ENCODE measurements around the gene ZXDC. TPM values are rescaled to one million over a fixed set of nuclear protein-coding genes. Genes with fewer than 3 reads are reported as not detected.

ZXDC gene
- total and polyA plus RNA-seq, 7 experiments from 2014 or later = 10.3 to 71.9 (median 61.0) TPM

DNA sequence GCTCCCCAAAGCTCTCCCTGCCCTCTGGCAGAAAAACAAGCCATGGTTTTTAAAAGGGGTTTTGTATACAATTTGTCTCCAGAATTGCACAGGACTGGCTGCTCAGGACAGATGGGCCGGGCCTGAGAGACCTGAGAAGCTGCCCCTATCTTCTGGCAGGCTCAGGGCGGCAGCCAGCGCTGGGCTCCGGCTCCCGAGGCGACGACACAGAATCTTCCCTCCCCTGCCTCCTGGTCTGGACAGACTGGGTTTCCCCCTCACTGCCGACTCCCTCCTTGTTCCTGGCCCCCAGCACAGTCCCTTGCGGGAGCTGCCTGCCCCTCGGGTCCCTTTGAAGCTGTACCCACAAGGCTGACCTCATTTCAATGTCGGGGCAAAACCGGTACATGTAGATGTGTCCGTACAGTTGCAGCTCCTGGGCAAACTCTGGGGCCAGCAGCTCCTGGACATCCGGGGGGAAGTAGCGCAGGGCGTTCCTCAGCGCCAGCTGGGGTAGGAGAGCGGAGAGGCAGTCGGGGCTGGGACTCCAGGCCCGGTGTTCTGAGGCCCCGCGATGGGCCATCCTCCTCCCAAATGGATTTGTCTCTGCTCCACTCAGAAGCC lies 34.7 kb upstream of the ZXDC start:
- intact Hi-C loops (cut with micrococcal nuclease) = no loop called here
- no peaks in the 10 kb centered on the region for H3K4me1 ChIP-seq (ENCODE audit: control insufficient read depth in 2 of 2, insufficient read depth in 2 of 2, low read length in 2 of 2)
- peaks cover 0 to 4% (median 0%) of the 10 kb centered on the region in 5 donors for H3K27me3 Mint-ChIP-seq
- no peaks in the 10 kb centered on the region for H3K9me3 Mint-ChIP-seq
- CTCF ChIA-PET = interaction anchor here (2.1 kb wide), 1 partner anchor 13 kb away, joined by 10 read pairs; the partner anchor contains the start of gene CHST13
- no peak overlapping the region for H3K4me3 ChIP-seq (ENCODE audit: low read length)
- H3K4me3 Mint-ChIP-seq = no peak overlapping the region
- H3K27me3 ChIP-seq (ENCODE audit: control insufficient read depth in 2 of 2, insufficient read depth in 2 of 2, low read length in 2 of 2) = no peaks in the 10 kb centered on the region
- no peaks in the 10 kb centered on the region for H3K4me1 Mint-ChIP-seq
- H3K36me3 Mint-ChIP-seq = no peaks in the 10 kb centered on the region
- H3K27ac Mint-ChIP-seq = no peak overlapping the region
- ATAC-seq (peak; percentile 14), DNase-seq (no peak)
- no peak overlapping the region for H3K27ac ChIP-seq (ENCODE audit: low read depth, low read length)
- no peaks in the 10 kb centered on the region for H3K36me3 ChIP-seq (ENCODE audit: control insufficient read depth in 2 of 3, insufficient read depth in 3 of 3, low read length in 3 of 3)
- no peaks in the 10 kb centered on the region for H3K9me3 ChIP-seq (ENCODE audit: control insufficient read depth in 2 of 3, low read length in 3 of 3)
- POLR2A ChIA-PET = no interaction called here

- ChIA-PET CTCF (interaction anchor here (2.1 kb wide), 1 partner anchor 14 kb away, joined by 10 read pairs; the partner anchor contains the start of gene CHST13), POLR2A (no interaction called here)
- H3K4me3 ChIP-seq (ENCODE audit: low read length) = no peak overlapping the region
- no peak for ATAC-seq
- H3K27me3 Mint-ChIP-seq = peaks cover 0 to 4% (median 0%) of the 10 kb centered on the region in 5 donors
- H3K4me1 ChIP-seq (ENCODE audit: control insufficient read depth in 2 of 2, insufficient read depth in 2 of 2, low read length in 2 of 2) = no peaks in the 10 kb centered on the region
- H3K36me3 Mint-ChIP-seq = no peaks in the 10 kb centered on the region
- no peak overlapping the region for H3K27ac ChIP-seq (ENCODE audit: low read depth, low read length)
- H3K27ac Mint-ChIP-seq = no peak overlapping the region
- no peak for DNase-seq
- H3K4me3 Mint-ChIP-seq = no peak overlapping the region
- H3K36me3 ChIP-seq (ENCODE audit: control insufficient read depth in 2 of 3, insufficient read depth in 3 of 3, low read length in 3 of 3) = no peaks in the 10 kb centered on the region
- no peaks in the 10 kb centered on the region for H3K27me3 ChIP-seq (ENCODE audit: control insufficient read depth in 2 of 2, insufficient read depth in 2 of 2, low read length in 2 of 2)
- intact Hi-C loops (cut with micrococcal nuclease) = no loop called here
- no peaks in the 10 kb centered on the region for H3K4me1 Mint-ChIP-seq
- H3K9me3 Mint-ChIP-seq = no peaks in the 10 kb centered on the region
- H3K9me3 ChIP-seq (ENCODE audit: control insufficient read depth in 2 of 3, low read length in 3 of 3) = no peaks in the 10 kb centered on the region
Measured at GRCh38 chr3:126509597-126510307, 34.1 kb upstream of the ZXDC start.

- no peak for DNase-seq
- no peaks in the 10 kb centered on the region for H3K9me3 Mint-ChIP-seq
- no peak for ATAC-seq
- H3K27me3 Mint-ChIP-seq = peaks cover 0 to 4% (median 0%) of the 10 kb centered on the region in 5 donors
- H3K36me3 Mint-ChIP-seq = no peaks in the 10 kb centered on the region
- Histone ChIP-seq H3K27me3 (ENCODE audit: control insufficient read depth in 2 of 2, insufficient read depth in 2 of 2, low read length in 2 of 2) (no peaks in the 10 kb centered on the region), H3K4me1 (ENCODE audit: control insufficient read depth in 2 of 2, insufficient read depth in 2 of 2, low read length in 2 of 2) (no peaks in the 10 kb centered on the region), H3K27ac (ENCODE audit: low read depth, low read length) (no peak overlapping the region), H3K36me3 (ENCODE audit: control insufficient read depth in 2 of 3, insufficient read depth in 3 of 3, low read length in 3 of 3) (no peaks in the 10 kb centered on the region), H3K9me3 (ENCODE audit: control insufficient read depth in 2 of 3, low read length in 3 of 3) (no peaks in the 10 kb centered on the region), H3K4me3 (ENCODE audit: low read length) (no peak overlapping the region)
- POLR2A ChIA-PET = no interaction called here
- no peaks in the 10 kb centered on the region for H3K4me1 Mint-ChIP-seq
- CTCF ChIA-PET = no interaction called here
- intact Hi-C loops (cut with micrococcal nuclease) = no loop called here
- H3K4me3 Mint-ChIP-seq = no peak overlapping the region
- H3K27ac Mint-ChIP-seq = no peak overlapping the region
Measured at GRCh38 chr3:126508564-126508964, 32.9 kb upstream of the ZXDC start.

- peak in 1 of 9 donors; percentile 2 for DNase-seq
- H3K9me3 ChIP-seq (ENCODE audit: control insufficient read depth in 2 of 3, low read length in 3 of 3) = no peaks in the 10 kb centered on the region
- no peaks in the 10 kb centered on the region for H3K4me1 Mint-ChIP-seq
- no peaks in the 10 kb centered on the region for H3K36me3 Mint-ChIP-seq
- H3K4me3 Mint-ChIP-seq = no peak overlapping the region
- ATAC-seq = no peak
- peaks cover 0 to 4% (median 0%) of the 10 kb centered on the region in 5 donors for H3K27me3 Mint-ChIP-seq
- ChIA-PET CTCF (no interaction called here), POLR2A (no interaction called here)
- no peaks in the 10 kb centered on the region for H3K9me3 Mint-ChIP-seq
- no peak overlapping the region for H3K27ac Mint-ChIP-seq
- no peaks in the 10 kb centered on the region for H3K27me3 ChIP-seq (ENCODE audit: control insufficient read depth in 2 of 2, insufficient read depth in 2 of 2, low read length in 2 of 2)
- no peak overlapping the region for H3K27ac ChIP-seq (ENCODE audit: low read depth, low read length)
- H3K4me3 ChIP-seq (ENCODE audit: low read length) = no peak overlapping the region
- no peaks in the 10 kb centered on the region for H3K36me3 ChIP-seq (ENCODE audit: control insufficient read depth in 2 of 3, insufficient read depth in 3 of 3, low read length in 3 of 3)
- no peaks in the 10 kb centered on the region for H3K4me1 ChIP-seq (ENCODE audit: control insufficient read depth in 2 of 2, insufficient read depth in 2 of 2, low read length in 2 of 2)
- intact Hi-C loops (cut with micrococcal nuclease) = no loop called here
Measured at GRCh38 chr3:126507886-126508285, 32.2 kb upstream of the ZXDC start.

DNA sequence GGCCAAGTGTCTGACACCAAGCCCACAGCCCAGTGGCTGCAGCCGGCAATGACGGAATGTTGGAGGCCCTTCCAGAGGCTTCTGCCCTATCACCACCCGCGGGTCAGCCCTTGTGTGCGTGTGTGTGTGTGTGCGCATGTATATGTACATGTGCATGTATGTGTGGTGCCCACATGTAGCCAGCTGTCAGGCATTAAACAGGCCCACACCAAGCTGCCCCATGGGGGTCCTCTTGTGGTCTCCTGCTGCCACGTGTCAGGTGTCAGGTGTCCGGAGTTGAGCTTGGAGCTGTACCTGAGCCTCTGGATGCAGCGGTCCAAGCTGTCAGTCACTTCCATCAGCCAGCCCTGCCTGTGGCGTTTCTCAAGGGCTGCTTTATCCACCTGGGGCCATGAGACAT lies 28.0 kb upstream of the ZXDC start:
- intact Hi-C loops (cut with micrococcal nuclease) = no loop called here
- no peak overlapping the region for H3K4me3 ChIP-seq (ENCODE audit: low read length)
- no peaks in the 10 kb centered on the region for H3K36me3 Mint-ChIP-seq
- ATAC-seq (no peak), DNase-seq (no peak)
- H3K9me3 Mint-ChIP-seq = no peaks in the 10 kb centered on the region
- no peak overlapping the region for H3K27ac Mint-ChIP-seq
- CTCF ChIA-PET = no interaction called here
- no peaks in the 10 kb centered on the region for H3K27me3 ChIP-seq (ENCODE audit: control insufficient read depth in 2 of 2, insufficient read depth in 2 of 2, low read length in 2 of 2)
- no peaks in the 10 kb centered on the region for H3K9me3 ChIP-seq (ENCODE audit: control insufficient read depth in 2 of 3, low read length in 3 of 3)
- H3K4me1 Mint-ChIP-seq = peaks cover 0 to 2% (median 0%) of the 10 kb centered on the region in 7 donors
- H3K27me3 Mint-ChIP-seq = peaks cover 0 to 4% (median 0%) of the 10 kb centered on the region in 5 donors
- H3K4me1 ChIP-seq (ENCODE audit: control insufficient read depth in 2 of 2, insufficient read depth in 2 of 2, low read length in 2 of 2) = no peaks in the 10 kb centered on the region
- H3K4me3 Mint-ChIP-seq = no peak overlapping the region
- no peak overlapping the region for H3K27ac ChIP-seq (ENCODE audit: low read depth, low read length)
- POLR2A ChIA-PET = no interaction called here
- H3K36me3 ChIP-seq (ENCODE audit: control insufficient read depth in 2 of 3, insufficient read depth in 3 of 3, low read length in 3 of 3) = no peaks in the 10 kb centered on the region

DNA sequence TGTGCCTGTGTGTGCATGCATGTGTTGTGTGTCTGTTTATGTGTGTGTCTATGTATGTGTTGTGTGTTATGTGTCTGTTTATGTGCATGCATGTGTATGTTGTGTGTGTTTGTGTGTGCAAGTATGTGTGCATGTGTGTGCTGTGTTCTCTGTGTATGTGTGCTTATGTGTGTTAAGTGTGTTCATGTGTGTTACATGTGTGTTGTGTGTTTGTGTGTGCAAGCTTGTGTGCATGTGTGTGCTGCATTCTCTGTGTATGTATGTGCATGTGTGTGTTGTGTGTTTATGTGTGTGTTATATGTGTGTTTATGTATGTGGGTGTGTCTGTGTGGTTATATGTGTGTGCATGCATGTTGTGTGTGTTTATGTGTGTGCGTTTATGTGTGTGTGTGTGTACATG lies 27.0 kb upstream of the ZXDC start:
- DNase-seq = no peak

GRCh38 chr3:126501736-126502135 lies 26.0 kb upstream of the ZXDC start:
- Histone ChIP-seq H3K4me3 (ENCODE audit: low read length) (no peak overlapping the region), H3K36me3 (ENCODE audit: control insufficient read depth in 2 of 3, insufficient read depth in 3 of 3, low read length in 3 of 3) (no peaks in the 10 kb centered on the region), H3K27ac (ENCODE audit: low read depth, low read length) (no peak overlapping the region), H3K4me1 (ENCODE audit: control insufficient read depth in 2 of 2, insufficient read depth in 2 of 2, low read length in 2 of 2) (no peaks in the 10 kb centered on the region), H3K9me3 (ENCODE audit: control insufficient read depth in 2 of 3, low read length in 3 of 3) (no peaks in the 10 kb centered on the region), H3K27me3 (ENCODE audit: control insufficient read depth in 2 of 2, insufficient read depth in 2 of 2, low read length in 2 of 2) (no peaks in the 10 kb centered on the region)
- Mint-ChIP-seq H3K4me1 (peaks cover 0 to 9% (median 0%) of the 10 kb centered on the region in 7 donors), H3K27me3 (peaks cover 0 to 4% (median 0%) of the 10 kb centered on the region in 5 donors), H3K36me3 (no peaks in the 10 kb centered on the region), H3K4me3 (no peak overlapping the region), H3K9me3 (no peaks in the 10 kb centered on the region), H3K27ac (no peak overlapping the region)
- intact Hi-C loops (cut with micrococcal nuclease) = no loop called here
- no peak for ATAC-seq
- DNase-seq = no peak
- POLR2A ChIA-PET = no interaction called here
- CTCF ChIA-PET = no interaction called here

More for the DNA sequence above, 27.0 kb upstream of the ZXDC start:
- H3K27ac ChIP-seq (ENCODE audit: low read depth, low read length) = no peak overlapping the region
- H3K4me3 ChIP-seq (ENCODE audit: low read length) = no peak overlapping the region
- ATAC-seq = no peak
- Mint-ChIP-seq H3K27ac (no peak overlapping the region), H3K4me1 (peaks cover 0 to 4% (median 0%) of the 10 kb centered on the region in 7 donors), H3K27me3 (peaks cover 0 to 4% (median 0%) of the 10 kb centered on the region in 5 donors), H3K4me3 (no peak overlapping the region), H3K36me3 (no peaks in the 10 kb centered on the region), H3K9me3 (no peaks in the 10 kb centered on the region)
- no peaks in the 10 kb centered on the region for H3K36me3 ChIP-seq (ENCODE audit: control insufficient read depth in 2 of 3, insufficient read depth in 3 of 3, low read length in 3 of 3)
- CTCF ChIA-PET = no interaction called here
- no peaks in the 10 kb centered on the region for H3K9me3 ChIP-seq (ENCODE audit: control insufficient read depth in 2 of 3, low read length in 3 of 3)
- POLR2A ChIA-PET = no interaction called here
- no peaks in the 10 kb centered on the region for H3K27me3 ChIP-seq (ENCODE audit: control insufficient read depth in 2 of 2, insufficient read depth in 2 of 2, low read length in 2 of 2)
- intact Hi-C loops (cut with micrococcal nuclease) = no loop called here
- H3K4me1 ChIP-seq (ENCODE audit: control insufficient read depth in 2 of 2, insufficient read depth in 2 of 2, low read length in 2 of 2) = no peaks in the 10 kb centered on the region

Measured in naive thymus-derived CD4-positive, alpha-beta T cell (primary cell).